OCI-M1 (cell line): ENCODE results near the gene LEFTY1.
A peak's percentile ranks its signal among the peaks of the same experiment; 100 is the strongest.
"Not testable (repeated sequence)": the region's sequence is repeated elsewhere in the genome, so short reads cannot be mapped to it uniquely, and the experiment has no call there.

Source experiments
- DNase-seq: peaks from one replicate; lab custom pipeline; 2025; lab: John Stamatoyannopoulos, UW

LEFTY1 gene

GRCh38 chr1:225848030-225848955, 40.7 kb downstream of the LEFTY1 start:
- no peak for DNase-seq

- DNase-seq = no peak
These were observed 41.3 kb downstream of the LEFTY1 start for GRCh38 chr1:225847610-225848009.

GRCh38 chr1:225846331-225847310, 42.3 kb downstream of the LEFTY1 start:
- DNase-seq = no peak

- peak; percentile 63 for DNase-seq
These were observed 43.2 kb downstream of the LEFTY1 start for GRCh38 chr1:225845571-225846259.

- DNase-seq = no peak
These were observed 43.8 kb downstream of the LEFTY1 start for GRCh38 chr1:225845097-225845496.

GRCh38 chr1:225844236-225845061, 44.5 kb downstream of the LEFTY1 start:
- no peak for DNase-seq

GRCh38 chr1:225843426-225843795, 45.5 kb downstream of the LEFTY1 start:
- DNase-seq = no peak

GRCh38 chr1:225842788-225843425, 46.0 kb downstream of the LEFTY1 start:
- DNase-seq = no peak

- no peak for DNase-seq
These were observed 46.9 kb downstream of the LEFTY1 start for GRCh38 chr1:225842074-225842473.

- DNase-seq = no peak
These were observed 48.2 kb downstream of the LEFTY1 start for GRCh38 chr1:225840713-225841112.

GRCh38 chr1:225840223-225840610, 48.7 kb downstream of the LEFTY1 start:
- DNase-seq = no peak

- DNase-seq = no peak
These were observed 50.2 kb downstream of the LEFTY1 start for GRCh38 chr1:225838793-225839192.

- not testable (repeated sequence) for DNase-seq
These were observed 52.6 kb downstream of the LEFTY1 start for GRCh38 chr1:225836296-225836695.
